Choroid plexus epithelial cell (primary cell): ENCODE results near the gene ABCC9.
"Not testable (repeated sequence)": the region's sequence is repeated elsewhere in the genome, so short reads cannot be mapped to it uniquely, and the experiment has no call there.

Experiments used
- DNase-seq: peaks from one replicate; pipeline ENCODE4 v3.0.0-alpha.2; 2010; ENCODE audit warnings: low read depth
- H3K4me3 ChIP-seq: 2 replicates; pipeline ENCODE4 v1.5.1; 2011; ENCODE audit warnings: low read depth, mild to moderate bottlenecking, control low read depth, low read length, moderate library complexity
- CTCF ChIP-seq: conservative IDR thresholded peaks from 2 replicates; pipeline ENCODE4 v1.5.1; 2011; ENCODE audit warnings: low read depth, mild to moderate bottlenecking, control low read depth, inconsistent platforms, low read length, moderate library complexity

Gene ABCC9

DNA sequence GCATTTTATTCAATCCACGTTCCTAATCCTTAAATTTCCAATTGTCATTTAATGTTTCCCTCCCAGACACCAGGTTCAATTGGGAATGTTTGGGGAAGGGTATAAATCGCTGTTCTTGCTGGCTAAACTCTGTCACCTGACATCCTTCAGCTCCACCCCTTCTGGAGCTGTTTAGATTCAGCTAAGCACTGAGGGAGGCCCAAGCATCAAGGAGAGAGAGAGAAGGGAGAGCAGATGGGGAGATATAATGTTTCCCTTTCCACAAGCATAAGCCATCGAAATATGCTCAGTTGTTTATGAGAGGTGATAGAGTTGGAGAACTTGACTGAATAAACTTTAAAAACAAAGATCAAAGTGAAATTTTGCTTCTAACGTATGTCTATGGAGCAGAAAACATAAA lies 1.8 kb downstream of the ABCC9 start:
- no peak overlapping the region for H3K4me3 ChIP-seq
- DNase-seq: no peak
- TF ChIP-seq CTCF: no peak

GRCh38 chr12:21938879-21939278 lies 2.3 kb downstream of the ABCC9 start:
- DNase-seq: no peak
- TF ChIP-seq CTCF: no peak
- no peak overlapping the region for H3K4me3 ChIP-seq

- no peak for TF ChIP-seq CTCF
- no peak overlapping the region for H3K4me3 ChIP-seq
- no peak for DNase-seq
Measured at GRCh38 chr12:21934173-21934572, 7.1 kb downstream of the ABCC9 start.

DNA sequence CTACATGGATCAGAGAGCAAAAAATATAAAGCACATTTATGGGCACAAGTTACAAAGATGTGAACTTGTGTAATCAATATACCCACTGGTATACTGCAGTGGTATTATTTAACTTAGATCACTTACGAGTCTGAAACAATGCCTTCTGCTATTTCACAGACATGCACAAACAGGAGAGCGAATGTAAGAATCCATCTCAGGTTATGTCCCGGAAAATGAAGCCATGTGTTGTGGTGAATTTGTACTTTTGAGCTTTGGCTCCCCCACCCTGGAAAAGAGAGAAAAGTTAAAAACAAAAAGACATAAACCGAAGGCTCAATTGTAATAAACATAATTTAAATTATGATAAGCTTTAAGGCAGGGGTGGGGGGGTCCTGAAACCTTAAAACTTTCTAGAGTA lies 7.6 kb downstream of the ABCC9 start:
- no peak for DNase-seq
- no peak for TF ChIP-seq CTCF
- no peak overlapping the region for H3K4me3 ChIP-seq

DNA sequence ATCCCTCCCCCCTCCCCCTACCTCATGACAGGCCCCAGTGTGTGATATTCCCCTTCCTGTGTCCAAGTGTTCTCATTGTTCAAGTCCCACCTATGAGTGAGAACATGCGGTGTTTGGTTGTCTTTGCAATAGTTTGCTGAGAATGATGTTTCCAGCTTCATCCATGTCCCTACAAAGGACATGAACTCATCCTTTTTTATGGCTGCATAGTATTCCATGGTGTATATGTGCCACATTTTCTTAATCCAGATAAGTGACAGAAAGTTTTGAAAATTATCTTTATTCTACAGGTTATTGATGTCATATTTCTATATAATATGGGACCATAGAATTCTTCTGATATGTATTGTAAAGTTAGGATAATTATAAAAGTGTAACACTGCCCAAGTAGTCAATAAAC lies 11.3 kb downstream of the ABCC9 start:
- not testable (repeated sequence) for DNase-seq, H3K4me3 ChIP-seq

GRCh38 chr12:21925296-21925913 lies 15.8 kb downstream of the ABCC9 start:
- no peak for TF ChIP-seq CTCF
- H3K4me3 ChIP-seq: no peak overlapping the region
- DNase-seq: no peak

DNA sequence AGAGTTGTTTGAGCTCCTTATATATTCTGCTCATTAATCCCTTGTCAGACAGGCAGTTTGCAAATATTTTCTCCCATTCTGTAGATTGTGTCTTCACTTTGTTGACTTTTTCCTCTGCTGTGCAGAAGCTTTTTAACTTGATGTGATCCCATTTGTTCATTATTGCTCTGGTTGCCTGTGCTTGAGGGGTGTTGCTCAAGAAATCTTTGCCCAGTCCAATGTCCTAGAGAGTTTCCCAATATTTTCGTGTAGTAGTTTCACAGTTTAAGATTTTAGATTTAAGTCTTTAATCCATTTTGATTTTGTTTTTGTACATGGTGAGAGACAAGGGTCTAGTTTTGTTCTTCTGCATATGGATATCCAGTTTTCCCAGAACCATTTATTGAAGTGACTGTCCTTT lies 19.8 kb downstream of the ABCC9 start:
- no peak for TF ChIP-seq CTCF
- no peak overlapping the region for H3K4me3 ChIP-seq
- DNase-seq: no peak

DNA sequence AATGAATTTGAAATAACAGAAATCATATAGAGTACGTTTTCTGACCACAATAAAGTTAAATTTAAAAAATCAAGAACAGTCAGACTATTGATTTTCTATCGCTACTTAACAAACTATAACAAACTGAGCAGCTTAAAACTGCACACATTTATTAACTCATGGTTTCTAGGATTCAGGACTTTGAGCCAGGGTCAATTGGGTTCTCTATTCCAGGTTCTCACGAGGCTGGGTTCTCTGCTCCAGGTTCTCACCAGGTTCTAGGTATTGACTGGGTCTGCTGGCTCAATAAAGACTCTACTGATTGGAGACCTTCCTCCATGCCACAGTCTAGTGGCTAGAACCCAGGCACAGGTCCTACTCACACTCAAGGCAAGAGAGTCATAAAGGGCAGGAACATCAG lies 22.8 kb downstream of the ABCC9 start:
- no peak for DNase-seq
- TF ChIP-seq CTCF: no peak
- H3K4me3 ChIP-seq: no peak overlapping the region
